Measurements from ENCODE around the gene PRDM11. TPM values are rescaled to one million over a fixed set of nuclear protein-coding genes. Genes with fewer than 3 reads are reported as not detected.

The PRDM11 gene
- total RNA-seq, 2 donors from 2014 or later, result 4.4 to 7.9 TPM

DNA sequence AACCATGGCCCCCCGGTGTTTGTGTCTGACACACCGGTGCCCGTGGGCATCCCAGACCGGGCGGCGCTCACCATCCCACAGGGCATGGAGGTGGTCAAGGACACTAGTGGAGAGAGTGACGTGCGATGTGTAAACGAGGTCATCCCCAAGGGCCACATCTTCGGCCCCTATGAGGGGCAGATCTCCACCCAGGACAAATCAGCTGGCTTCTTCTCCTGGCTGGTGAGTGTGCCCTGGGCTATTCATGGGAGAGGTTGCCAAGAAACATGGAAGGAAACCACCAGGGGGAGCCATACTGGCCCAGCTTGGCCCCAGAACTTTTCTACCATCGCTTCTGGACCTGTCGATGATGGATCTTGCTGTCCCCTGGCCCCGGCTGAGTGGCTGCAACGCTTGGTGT, 36.5 kb downstream of the PRDM11 start:
- ATAC-seq, result no peak
- peak; percentile 40 to 57 (median 46) for DNase-seq
- Histone ChIP-seq H3K4me1 (peaks cover 30% of the 10 kb centered on the region), H3K27ac (no peak overlapping the region), H3K27me3 (no peaks in the 10 kb centered on the region), H3K9me3 (no peaks in the 10 kb centered on the region), H3K36me3 (replicated peaks in 1 of 2; ENCODE audit: insufficient read depth in 1 of 2, low read depth in 2 of 2) (no peaks in the 10 kb centered on the region), H3K4me3 (no peak overlapping the region)
- 87 to 100% methylated on average over 1 to 14 of the region's 14 CpGs for WGBS, 2 donors
- TF ChIP-seq, protein P1, sequence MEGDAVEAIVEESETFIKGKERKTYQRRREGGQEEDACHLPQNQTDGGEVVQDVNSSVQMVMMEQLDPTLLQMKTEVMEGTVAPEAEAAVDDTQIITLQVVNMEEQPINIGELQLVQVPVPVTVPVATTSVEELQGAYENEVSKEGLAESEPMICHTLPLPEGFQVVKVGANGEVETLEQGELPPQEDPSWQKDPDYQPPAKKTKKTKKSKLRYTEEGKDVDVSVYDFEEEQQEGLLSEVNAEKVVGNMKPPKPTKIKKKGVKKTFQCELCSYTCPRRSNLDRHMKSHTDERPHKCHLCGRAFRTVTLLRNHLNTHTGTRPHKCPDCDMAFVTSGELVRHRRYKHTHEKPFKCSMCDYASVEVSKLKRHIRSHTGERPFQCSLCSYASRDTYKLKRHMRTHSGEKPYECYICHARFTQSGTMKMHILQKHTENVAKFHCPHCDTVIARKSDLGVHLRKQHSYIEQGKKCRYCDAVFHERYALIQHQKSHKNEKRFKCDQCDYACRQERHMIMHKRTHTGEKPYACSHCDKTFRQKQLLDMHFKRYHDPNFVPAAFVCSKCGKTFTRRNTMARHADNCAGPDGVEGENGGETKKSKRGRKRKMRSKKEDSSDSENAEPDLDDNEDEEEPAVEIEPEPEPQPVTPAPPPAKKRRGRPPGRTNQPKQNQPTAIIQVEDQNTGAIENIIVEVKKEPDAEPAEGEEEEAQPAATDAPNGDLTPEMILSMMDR (IDR thresholded peaks at IDR 0.05), result peak; percentile 28 to 47 (median 38)
- no peak for TF ChIP-seq POLR2A (IDR thresholded peaks at IDR 0.05)
- intact Hi-C loops (cut with DNase I), result no loop called here

DNA sequence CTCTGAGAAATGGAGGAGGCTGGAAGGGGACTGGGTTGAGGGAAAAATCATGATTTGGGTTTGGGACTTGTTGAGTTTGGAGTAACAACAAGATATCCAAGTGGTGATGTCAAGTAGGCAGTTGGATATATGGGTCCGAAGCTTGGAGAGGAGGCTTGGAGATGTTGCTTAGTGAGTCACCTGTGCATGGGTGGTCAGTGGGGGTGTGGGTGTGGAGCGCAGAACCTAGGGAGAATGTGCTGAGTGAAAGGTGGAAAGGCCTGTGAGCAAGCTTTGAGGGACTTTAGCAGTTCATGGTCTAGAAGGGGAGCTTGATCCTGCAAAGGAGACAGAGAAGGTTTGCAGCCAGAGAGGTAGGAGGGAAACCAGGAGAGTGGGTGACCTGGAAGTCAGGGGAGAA, 38.2 kb downstream of the PRDM11 start:
- Histone ChIP-seq H3K27ac (no peak overlapping the region), H3K4me3 (no peak overlapping the region), H3K36me3 (replicated peaks in 1 of 2; ENCODE audit: insufficient read depth in 1 of 2, low read depth in 2 of 2) (no peaks in the 10 kb centered on the region), H3K4me1 (peaks cover 20% of the 10 kb centered on the region), H3K27me3 (no peaks in the 10 kb centered on the region), H3K9me3 (no peaks in the 10 kb centered on the region)
- no peak for ATAC-seq
- TF ChIP-seq, protein P1 (IDR thresholded peaks at IDR 0.05), result no peak
- TF ChIP-seq POLR2A (IDR thresholded peaks at IDR 0.05), result no peak
- intact Hi-C loops (cut with DNase I), result no loop called here
- no peak for DNase-seq
- 92 to 97% methylated on average over 2 of the region's 2 CpGs for WGBS, 2 donors

DNA sequence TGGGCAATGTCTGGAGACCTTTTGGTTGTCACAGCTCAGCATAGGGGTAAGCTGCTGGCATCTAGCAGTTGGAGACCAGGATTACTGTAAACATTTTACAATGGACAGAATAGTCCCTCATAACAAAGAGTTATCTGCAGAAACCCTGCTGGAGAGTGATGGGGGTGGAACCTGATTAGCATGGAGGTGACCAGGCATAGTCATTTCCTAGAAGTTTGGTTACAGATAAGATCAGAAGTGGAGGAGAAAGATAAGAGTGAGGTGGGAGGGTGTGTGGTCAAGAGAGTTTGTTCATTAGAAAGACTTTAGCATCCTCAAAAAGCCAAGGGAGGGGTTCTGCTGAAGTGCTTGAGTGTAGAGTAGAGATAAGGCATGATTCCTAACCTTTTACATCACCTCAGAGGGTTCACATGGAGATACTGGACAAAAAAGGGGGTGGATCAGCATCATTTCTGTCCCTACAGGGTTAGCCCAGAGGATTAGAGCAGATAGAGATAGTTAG, 38.8 kb downstream of the PRDM11 start:
- no peak for DNase-seq
- H3K27ac ChIP-seq, result no peak overlapping the region
- no peaks in the 10 kb centered on the region for H3K36me3 ChIP-seq (replicated peaks in 1 of 2; ENCODE audit: insufficient read depth in 1 of 2, low read depth in 2 of 2)
- H3K4me1 ChIP-seq, result peaks cover 15% of the 10 kb centered on the region
- no peaks in the 10 kb centered on the region for H3K9me3 ChIP-seq
- no peak for TF ChIP-seq POLR2A (IDR thresholded peaks at IDR 0.05)
- TF ChIP-seq, protein P1 (IDR thresholded peaks at IDR 0.05), result no peak
- ATAC-seq, result no peak
- no peaks in the 10 kb centered on the region for H3K27me3 ChIP-seq
- no peak overlapping the region for H3K4me3 ChIP-seq
- intact Hi-C loops (cut with DNase I), result no loop called here

DNA sequence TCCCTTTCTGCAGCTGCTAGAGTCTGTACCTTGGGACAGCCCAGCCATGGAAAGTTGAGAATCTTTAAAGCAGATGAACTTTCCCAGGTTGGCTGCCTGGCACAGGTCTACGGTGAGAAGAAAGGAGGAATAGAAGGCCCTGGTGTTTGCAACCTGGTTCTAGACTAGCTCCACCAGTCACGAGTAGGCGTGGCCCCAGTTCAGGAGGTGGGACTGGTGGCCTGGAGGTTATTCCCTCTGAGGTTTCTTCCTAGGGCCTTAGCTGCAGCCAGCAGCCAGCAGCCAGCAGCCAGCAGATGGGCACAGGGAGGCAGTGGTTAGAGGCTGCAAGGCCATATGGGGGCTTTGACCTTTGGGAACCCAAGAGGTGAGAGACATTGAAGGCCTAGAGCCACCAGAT, 40.9 kb downstream of the PRDM11 start:
- H3K9me3 ChIP-seq, result no peaks in the 10 kb centered on the region
- DNase-seq, result no peak
- no peaks in the 10 kb centered on the region for H3K4me1 ChIP-seq
- intact Hi-C loops (cut with DNase I), result no loop called here
- no peaks in the 10 kb centered on the region for H3K27me3 ChIP-seq
- no peak for ATAC-seq
- H3K27ac ChIP-seq, result no peak overlapping the region
- no peaks in the 10 kb centered on the region for H3K36me3 ChIP-seq (replicated peaks in 1 of 2; ENCODE audit: insufficient read depth in 1 of 2, low read depth in 2 of 2)
- WGBS, 2 donors, result 87 to 97% methylated on average over 3 of the region's 3 CpGs
- H3K4me3 ChIP-seq, result no peak overlapping the region
- TF ChIP-seq, protein P1 (IDR thresholded peaks at IDR 0.05), result no peak
- TF ChIP-seq POLR2A (IDR thresholded peaks at IDR 0.05), result no peak

DNA sequence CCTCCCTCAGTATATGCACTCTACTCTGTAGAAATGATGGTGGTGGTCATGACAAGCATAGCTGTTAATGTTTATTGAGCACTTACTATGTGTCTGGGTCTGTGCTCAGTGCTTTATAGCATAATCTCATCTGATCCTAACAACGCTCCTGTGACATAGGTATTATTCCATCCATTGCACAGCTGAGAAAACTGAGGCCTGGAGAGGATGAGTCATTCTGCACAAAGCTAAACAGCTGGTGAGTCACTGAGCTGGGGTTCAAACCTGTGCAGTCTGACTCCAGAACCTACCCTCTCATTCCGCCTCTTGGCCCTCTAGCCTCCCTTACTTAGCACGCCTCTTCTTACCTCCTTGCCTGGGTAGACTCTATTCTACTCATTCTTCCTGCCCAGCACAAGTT, 41.7 kb downstream of the PRDM11 start:
- TF ChIP-seq POLR2A (IDR thresholded peaks at IDR 0.05), result no peak
- TF ChIP-seq, protein P1 (IDR thresholded peaks at IDR 0.05), result no peak
- no peaks in the 10 kb centered on the region for H3K36me3 ChIP-seq (replicated peaks in 1 of 2; ENCODE audit: insufficient read depth in 1 of 2, low read depth in 2 of 2)
- DNase-seq (no peak), ATAC-seq (no peak)
- no peak overlapping the region for H3K27ac ChIP-seq
- H3K9me3 ChIP-seq, result no peaks in the 10 kb centered on the region
- 92 to 98% methylated on average over 3 of the region's 3 CpGs for WGBS, 2 donors
- intact Hi-C loops (cut with DNase I), result no loop called here
- no peak overlapping the region for H3K4me3 ChIP-seq
- H3K27me3 ChIP-seq, result no peaks in the 10 kb centered on the region
- no peaks in the 10 kb centered on the region for H3K4me1 ChIP-seq

Measured in body of pancreas (tissue), 4 donors.